ENCODE data around the gene PDE4D. TPM values are rescaled to one million over a fixed set of nuclear protein-coding genes. Genes with fewer than 3 reads are reported as not detected.

PDE4D gene
- total and polyA plus RNA-seq, 4 donors: 12.8 to 167 (median 44.5) TPM

- Histone ChIP-seq H3K36me3 (ENCODE audit: control insufficient read depth in 4 of 4, insufficient read depth in 4 of 4, low read length in 4 of 4) (peaks cover 0 to 6% (median 0%) of the 10 kb centered on the region in 4 donors), H3K9me3 (ENCODE audit: control insufficient read depth in 4 of 4, insufficient read depth in 3 of 4, low read length in 3 of 4) (no peaks in the 10 kb centered on the region), H3K4me1 (ENCODE audit: control insufficient read depth in 5 of 5, insufficient read depth in 5 of 5, low read length in 5 of 5) (peaks cover 0 to 4% (median 0%) of the 10 kb centered on the region in 5 donors), H3K27ac (ENCODE audit: low read depth in 1 of 2, low read length in 1 of 2) (no peak overlapping the region), H3K27me3 (ENCODE audit: control insufficient read depth in 3 of 3, insufficient read depth in 3 of 3, low read length in 2 of 3) (no peaks in the 10 kb centered on the region), H3K9ac (ENCODE audit: insufficient read depth in 1 of 2, low read length in 2 of 2) (no peak overlapping the region), H3K4me3 (no peak overlapping the region)
- no peak for TF ChIP-seq CTCF (IDR thresholded peaks at IDR 0.05; ENCODE audit: control extremely low read depth, extremely low read depth)
- no peak for DNase-seq
- no peak for ATAC-seq (ENCODE audit: insufficient read depth, low FRiP score)
- 93% methylated on average over 3 of the region's 3 CpGs for WGBS, 2 donors
These were observed 838.5 kb downstream of the PDE4D start for GRCh38 chr5:59054963-59055528.

GRCh38 chr5:59051951-59052350, 841.6 kb downstream of the PDE4D start:
- no peak overlapping the region for H3K4me3 ChIP-seq
- no peak overlapping the region for H3K27ac ChIP-seq (ENCODE audit: low read depth in 1 of 2, low read length in 1 of 2)
- ATAC-seq (ENCODE audit: insufficient read depth, low FRiP score) (no peak), DNase-seq (no peak)
- H3K36me3 ChIP-seq (ENCODE audit: control insufficient read depth in 4 of 4, insufficient read depth in 4 of 4, low read length in 4 of 4): peaks cover 0 to 5% (median 0%) of the 10 kb centered on the region in 4 donors
- H3K9me3 ChIP-seq (ENCODE audit: control insufficient read depth in 4 of 4, insufficient read depth in 3 of 4, low read length in 3 of 4): no peaks in the 10 kb centered on the region
- no peaks in the 10 kb centered on the region for H3K4me1 ChIP-seq (ENCODE audit: control insufficient read depth in 5 of 5, insufficient read depth in 5 of 5, low read length in 5 of 5)
- no peaks in the 10 kb centered on the region for H3K27me3 ChIP-seq (ENCODE audit: control insufficient read depth in 3 of 3, insufficient read depth in 3 of 3, low read length in 2 of 3)
- no peak overlapping the region for H3K9ac ChIP-seq (ENCODE audit: insufficient read depth in 1 of 2, low read length in 2 of 2)
- 80 to 89% methylated on average over 3 of the region's 3 CpGs for WGBS, 2 donors
- TF ChIP-seq CTCF (IDR thresholded peaks at IDR 0.05; ENCODE audit: control extremely low read depth, extremely low read depth): no peak

- Histone ChIP-seq H3K4me3 (no peak overlapping the region), H3K9me3 (ENCODE audit: control insufficient read depth in 4 of 4, insufficient read depth in 3 of 4, low read length in 3 of 4) (no peaks in the 10 kb centered on the region), H3K9ac (ENCODE audit: insufficient read depth in 1 of 2, low read length in 2 of 2) (no peak overlapping the region), H3K27ac (ENCODE audit: low read depth in 1 of 2, low read length in 1 of 2) (no peak overlapping the region), H3K4me1 (ENCODE audit: control insufficient read depth in 5 of 5, insufficient read depth in 5 of 5, low read length in 5 of 5) (no peaks in the 10 kb centered on the region), H3K36me3 (ENCODE audit: control insufficient read depth in 4 of 4, insufficient read depth in 4 of 4, low read length in 4 of 4) (peaks cover 0 to 2% (median 0%) of the 10 kb centered on the region in 4 donors), H3K27me3 (ENCODE audit: control insufficient read depth in 3 of 3, insufficient read depth in 3 of 3, low read length in 2 of 3) (no peaks in the 10 kb centered on the region)
- 21 to 34% methylated on average over 2 of the region's 2 CpGs for WGBS, 2 donors
- no peak for TF ChIP-seq CTCF (IDR thresholded peaks at IDR 0.05; ENCODE audit: control extremely low read depth, extremely low read depth)
- DNase-seq (no peak), ATAC-seq (ENCODE audit: insufficient read depth, low FRiP score) (no peak)
These were observed 844.4 kb downstream of the PDE4D start for GRCh38 chr5:59049095-59049494.

Measured in lung (tissue), 12 donors.